Activated naive CD8-positive, alpha-beta T cell treated with anti-CD3 and anti-CD28 coated beads, Interleukin-2, amount 50 U/mL, for 16 hours (primary cell): ENCODE measurements around the gene NDUFB5.

ENCODE experiments used
- DNase-seq: peaks from one replicate; pipeline ENCODE4 v3.0.0-alpha.2; 2020; ENCODE audit warnings: low read depth, low spot score

Gene NDUFB5

GRCh38 chr3:179604321-179605078 is at the start of gene NDUFB5, which contains the start of gene MRPL47:
TSS of gene NDUFB5 (plus strand) at chr3:179604794. CDS start at chr3:179604816, 22 bp downstream.
TSS of gene MRPL47 (minus strand) at chr3:179604638. CDS start at chr3:179604624, 14 bp downstream.
- peak; percentile 82 for DNase-seq

- DNase-seq = no peak
Observed at GRCh38 chr3:179558742-179559364, 45.7 kb upstream of the NDUFB5 start.

- DNase-seq = no peak
Observed at GRCh38 chr3:179560791-179561190, 43.8 kb upstream of the NDUFB5 start.

- DNase-seq = peak; percentile 97
Observed at GRCh38 chr3:179562591-179563270, 41.9 kb upstream of the NDUFB5 start, which contains the start of gene ACTL6A. TSS of gene ACTL6A (plus strand) at chr3:179562926. CDS start at chr3:179563093, 167 bp downstream.

GRCh38 chr3:179563271-179563783 is 41.3 kb upstream of the NDUFB5 start:
- DNase-seq = peak; percentile 44

- no peak for DNase-seq
Observed at GRCh38 chr3:179565496-179565895, 39.1 kb upstream of the NDUFB5 start.

GRCh38 chr3:179580992-179581391 is 23.6 kb upstream of the NDUFB5 start:
- DNase-seq = no peak

- DNase-seq = no peak
Observed at GRCh38 chr3:179589143-179589542, 15.5 kb upstream of the NDUFB5 start.

- DNase-seq = no peak
Observed at GRCh38 chr3:179590669-179591068, 13.9 kb upstream of the NDUFB5 start.

GRCh38 chr3:179591313-179591712 is 13.3 kb upstream of the NDUFB5 start:
- no peak for DNase-seq

GRCh38 chr3:179599531-179599930 is 5.1 kb upstream of the NDUFB5 start:
- no peak for DNase-seq

- no peak for DNase-seq
Observed at GRCh38 chr3:179603321-179603720, 1.3 kb upstream of the NDUFB5 start.

- DNase-seq = no peak
Observed at GRCh38 chr3:179603831-179604230, 763 bp upstream of the NDUFB5 start.

GRCh38 chr3:179606534-179607085 is 2.0 kb downstream of the NDUFB5 start:
- DNase-seq = no peak

- no peak for DNase-seq
Observed at GRCh38 chr3:179608931-179609720, 4.5 kb downstream of the NDUFB5 start.

GRCh38 chr3:179610066-179610465 is 5.5 kb downstream of the NDUFB5 start:
- no peak for DNase-seq

GRCh38 chr3:179613807-179614206 is 9.2 kb downstream of the NDUFB5 start:
- DNase-seq = no peak

GRCh38 chr3:179615458-179616173 is 11.0 kb downstream of the NDUFB5 start:
- DNase-seq = no peak

GRCh38 chr3:179622023-179622422 is 17.4 kb downstream of the NDUFB5 start:
- no peak for DNase-seq

- no peak for DNase-seq
Observed at GRCh38 chr3:179624451-179624850, 19.9 kb downstream of the NDUFB5 start.
